ENCODE measurements around the gene RIMBP2.

The RIMBP2 gene

DNA sequence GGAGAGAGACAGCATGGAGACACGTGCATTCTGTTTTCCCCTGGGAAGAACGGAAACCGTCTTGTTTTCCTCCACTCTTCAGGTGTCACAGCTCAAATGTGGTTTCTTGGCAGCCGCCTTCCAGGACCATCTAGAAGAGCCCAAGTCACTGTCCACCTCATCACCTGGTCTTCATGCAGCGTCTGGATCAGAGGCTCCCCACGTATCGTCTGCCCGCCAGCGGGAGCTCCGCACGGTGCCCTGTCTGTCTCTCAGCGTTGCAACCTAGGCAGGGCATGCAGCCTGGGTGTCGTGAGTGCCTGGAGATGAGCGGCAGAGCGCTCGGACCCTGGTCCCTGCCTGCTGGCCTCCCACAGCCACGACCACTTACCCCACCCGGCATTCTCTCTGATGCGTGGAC lies 260.9 kb downstream of the RIMBP2 start:
- WGBS, 2 experiments = 89 to 92% methylated on average over 19 of the region's 19 CpGs
- Histone ChIP-seq H3K27ac (ENCODE audit: insufficient read depth, low read depth, low read length, poor library complexity, severe bottlenecking) (no peak overlapping the region), H3K4me3 (ENCODE audit: insufficient read depth, low read depth, low read length) (no peak overlapping the region), H3K9me3 (ENCODE audit: control insufficient read depth, low read length) (no peaks in the 10 kb centered on the region), H3K36me3 (ENCODE audit: control insufficient read depth, insufficient read depth, low read length) (no peaks in the 10 kb centered on the region), H3K27me3 (ENCODE audit: control insufficient read depth, insufficient read depth, low read length, poor library complexity, severe bottlenecking) (no peaks in the 10 kb centered on the region), H3K4me1 (ENCODE audit: control insufficient read depth, insufficient read depth, low read length) (no peaks in the 10 kb centered on the region)

DNA sequence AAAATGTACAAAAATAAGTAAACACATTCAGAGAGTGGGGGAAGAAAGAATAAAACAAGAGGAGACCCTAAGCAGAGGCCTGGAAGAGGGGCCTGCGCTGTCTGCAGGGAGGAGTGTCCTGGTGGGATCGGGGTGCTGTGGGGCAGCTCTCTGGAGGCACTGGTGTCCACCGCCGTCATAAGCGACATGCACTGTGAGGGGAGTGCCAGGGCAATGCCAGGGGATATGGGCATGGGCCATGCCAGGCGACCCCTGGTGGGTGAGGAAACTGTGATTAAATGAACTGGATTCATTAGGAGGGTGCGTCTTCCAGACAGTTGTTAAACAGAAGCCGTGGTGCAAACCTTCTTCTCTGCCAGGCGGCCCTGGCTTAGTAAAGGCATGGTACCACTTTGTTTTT lies 261.8 kb downstream of the RIMBP2 start:
- Histone ChIP-seq H3K9me3 (ENCODE audit: control insufficient read depth, low read length) (no peaks in the 10 kb centered on the region), H3K4me1 (ENCODE audit: control insufficient read depth, insufficient read depth, low read length) (no peaks in the 10 kb centered on the region), H3K36me3 (ENCODE audit: control insufficient read depth, insufficient read depth, low read length) (no peaks in the 10 kb centered on the region), H3K4me3 (ENCODE audit: insufficient read depth, low read depth, low read length) (no peak overlapping the region), H3K27ac (ENCODE audit: insufficient read depth, low read depth, low read length, poor library complexity, severe bottlenecking) (no peak overlapping the region), H3K27me3 (ENCODE audit: control insufficient read depth, insufficient read depth, low read length, poor library complexity, severe bottlenecking) (no peaks in the 10 kb centered on the region)
- WGBS, 2 experiments = 94 to 96% methylated on average over 9 of the region's 9 CpGs

DNA sequence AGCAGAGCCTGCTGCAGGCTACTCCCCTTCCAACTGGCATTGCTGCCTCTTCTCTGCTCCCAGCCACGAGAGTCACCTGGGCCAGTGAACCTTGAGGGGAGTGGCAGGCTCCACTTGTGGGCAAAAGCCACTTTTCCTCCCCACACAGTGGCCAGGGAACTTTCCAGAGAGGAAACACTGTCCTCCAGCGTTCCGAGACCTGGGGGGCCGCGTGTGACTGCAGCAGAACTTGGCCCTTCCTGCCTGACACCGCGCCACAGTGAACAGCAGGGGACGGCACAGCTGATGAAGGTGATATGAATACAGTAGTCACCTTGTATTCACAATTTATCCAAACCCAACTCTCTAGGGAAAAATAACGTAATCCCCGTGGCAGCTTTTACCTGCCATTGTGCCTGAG lies 263.6 kb downstream of the RIMBP2 start:
- H3K9me3 ChIP-seq (ENCODE audit: control insufficient read depth, low read length) = no peaks in the 10 kb centered on the region
- H3K4me3 ChIP-seq (ENCODE audit: insufficient read depth, low read depth, low read length) = no peak overlapping the region
- H3K27me3 ChIP-seq (ENCODE audit: control insufficient read depth, insufficient read depth, low read length, poor library complexity, severe bottlenecking) = no peaks in the 10 kb centered on the region
- no peaks in the 10 kb centered on the region for H3K36me3 ChIP-seq (ENCODE audit: control insufficient read depth, insufficient read depth, low read length)
- no peak overlapping the region for H3K27ac ChIP-seq (ENCODE audit: insufficient read depth, low read depth, low read length, poor library complexity, severe bottlenecking)
- 90 to 95% methylated on average over 10 of the region's 10 CpGs for WGBS, 2 experiments
- H3K4me1 ChIP-seq (ENCODE audit: control insufficient read depth, insufficient read depth, low read length) = no peaks in the 10 kb centered on the region

DNA sequence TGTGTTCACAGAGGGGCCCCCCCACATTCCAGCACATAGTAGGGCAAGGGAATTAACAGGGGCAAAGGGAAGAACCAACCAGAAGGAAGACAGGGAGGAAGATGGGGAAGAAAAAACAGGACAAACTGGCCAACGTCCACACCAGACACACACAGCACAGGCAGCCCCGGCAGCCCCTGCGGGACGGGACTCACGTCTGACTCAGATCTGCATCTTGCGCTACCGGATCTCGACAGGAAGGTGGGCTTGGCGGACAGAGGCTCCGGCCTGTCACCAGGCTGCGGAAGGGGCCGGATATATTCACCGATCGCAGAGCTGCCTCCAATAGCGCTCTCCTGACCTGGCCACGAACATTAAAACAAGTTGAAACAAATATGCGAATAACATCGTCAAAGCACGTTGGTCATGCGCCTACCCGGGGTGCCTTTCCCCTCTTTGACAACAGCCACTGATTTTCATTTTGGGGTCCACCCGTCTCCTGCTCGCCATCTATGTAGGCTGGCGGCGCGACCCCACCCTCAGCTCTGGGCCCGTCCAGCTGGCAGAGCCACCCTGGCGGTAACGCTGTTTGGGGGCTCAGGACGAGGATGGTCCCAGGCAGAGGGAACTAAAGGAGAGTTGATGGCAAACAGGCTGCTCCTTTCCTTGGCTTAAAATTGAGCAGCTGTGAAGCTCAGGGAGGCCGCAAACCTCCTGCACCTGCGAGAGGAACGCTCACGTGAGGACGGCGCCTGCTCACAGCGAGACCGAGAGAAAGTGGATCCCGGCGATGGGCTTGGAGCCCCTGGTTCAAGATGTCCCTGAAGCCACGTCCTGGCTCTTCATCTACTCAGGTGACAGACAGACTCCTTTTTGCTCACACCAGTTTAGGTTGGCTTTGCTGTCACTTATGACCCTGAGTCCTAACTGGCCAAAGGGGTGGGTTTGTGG lies 264.8 kb downstream of the RIMBP2 start:
- H3K9me3 ChIP-seq (ENCODE audit: control insufficient read depth, low read length) = no peaks in the 10 kb centered on the region
- WGBS, 2 experiments = 95% methylated on average over 41 of the region's 41 CpGs
- no peaks in the 10 kb centered on the region for H3K4me1 ChIP-seq (ENCODE audit: control insufficient read depth, insufficient read depth, low read length)
- H3K4me3 ChIP-seq (ENCODE audit: insufficient read depth, low read depth, low read length) = no peak overlapping the region
- no peak overlapping the region for H3K27ac ChIP-seq (ENCODE audit: insufficient read depth, low read depth, low read length, poor library complexity, severe bottlenecking)
- H3K27me3 ChIP-seq (ENCODE audit: control insufficient read depth, insufficient read depth, low read length, poor library complexity, severe bottlenecking) = no peaks in the 10 kb centered on the region
- H3K36me3 ChIP-seq (ENCODE audit: control insufficient read depth, insufficient read depth, low read length) = no peaks in the 10 kb centered on the region

DNA sequence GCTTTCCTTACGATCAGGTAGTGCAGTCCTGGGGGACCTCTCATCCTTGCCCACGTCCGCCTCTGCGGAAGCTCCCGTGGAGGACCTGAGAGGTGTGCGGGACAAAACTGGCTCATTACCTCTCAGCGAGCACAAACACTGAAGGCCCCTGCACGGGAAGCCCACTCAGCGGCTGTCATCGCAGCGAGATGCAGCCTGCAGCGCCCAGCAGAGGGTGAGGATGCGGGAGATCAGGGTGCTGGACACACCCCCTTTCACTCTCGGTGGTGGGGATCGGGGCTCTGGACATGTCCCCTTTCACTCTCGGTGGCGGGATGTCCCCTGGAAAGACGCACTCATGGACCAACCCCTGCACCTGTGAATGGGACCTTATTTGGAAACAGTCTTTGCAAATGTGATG lies 266.8 kb downstream of the RIMBP2 start:
- no peaks in the 10 kb centered on the region for H3K27me3 ChIP-seq (ENCODE audit: control insufficient read depth, insufficient read depth, low read length, poor library complexity, severe bottlenecking)
- H3K9me3 ChIP-seq (ENCODE audit: control insufficient read depth, low read length) = no peaks in the 10 kb centered on the region
- no peaks in the 10 kb centered on the region for H3K4me1 ChIP-seq (ENCODE audit: control insufficient read depth, insufficient read depth, low read length)
- no peak overlapping the region for H3K27ac ChIP-seq (ENCODE audit: insufficient read depth, low read depth, low read length, poor library complexity, severe bottlenecking)
- H3K36me3 ChIP-seq (ENCODE audit: control insufficient read depth, insufficient read depth, low read length) = no peaks in the 10 kb centered on the region
- H3K4me3 ChIP-seq (ENCODE audit: insufficient read depth, low read depth, low read length) = no peak overlapping the region
- WGBS, 2 experiments = 85 to 87% methylated on average over 18 of the region's 18 CpGs

DNA sequence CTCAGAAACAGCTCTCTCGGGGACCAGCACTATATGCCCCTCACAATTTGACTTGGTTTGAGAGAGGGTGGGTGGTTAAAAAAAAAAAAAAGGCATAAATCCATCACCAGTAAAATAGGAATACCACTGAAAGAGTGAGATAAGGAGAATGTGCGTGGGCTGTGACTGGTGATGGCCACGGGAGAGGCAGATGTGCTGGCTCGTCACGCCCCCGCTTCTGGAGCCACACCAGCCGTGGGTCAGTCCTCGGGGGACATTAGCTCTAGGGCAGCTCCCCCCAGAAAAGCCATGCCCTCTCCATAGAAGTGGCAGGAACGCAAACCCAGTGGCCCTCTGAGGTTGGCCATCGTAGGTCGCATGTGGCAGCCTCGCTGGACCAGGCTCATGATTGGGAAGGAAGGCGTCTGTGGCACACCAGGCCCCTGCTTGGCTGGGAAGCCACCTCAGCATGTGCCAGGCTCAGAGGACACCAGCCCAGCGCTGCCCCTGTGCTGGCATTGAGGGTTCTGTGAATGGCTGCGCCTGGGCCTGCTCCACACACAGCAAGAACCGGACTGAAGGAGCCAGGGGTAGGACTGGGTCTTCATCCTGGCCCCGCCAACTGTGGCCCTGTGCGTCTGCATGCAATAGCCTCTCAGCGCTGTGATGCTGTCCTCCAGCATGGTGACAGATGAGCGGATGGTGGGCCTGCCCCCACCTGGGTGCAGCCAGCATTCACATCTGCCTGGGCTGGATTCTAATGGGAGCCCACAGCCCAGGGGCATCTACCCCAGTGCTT lies 267.9 kb downstream of the RIMBP2 start:
- Histone ChIP-seq H3K36me3 (ENCODE audit: control insufficient read depth, insufficient read depth, low read length) (no peaks in the 10 kb centered on the region), H3K9me3 (ENCODE audit: control insufficient read depth, low read length) (no peaks in the 10 kb centered on the region), H3K4me3 (ENCODE audit: insufficient read depth, low read depth, low read length) (no peak overlapping the region), H3K4me1 (ENCODE audit: control insufficient read depth, insufficient read depth, low read length) (no peaks in the 10 kb centered on the region), H3K27ac (ENCODE audit: insufficient read depth, low read depth, low read length, poor library complexity, severe bottlenecking) (no peak overlapping the region), H3K27me3 (ENCODE audit: control insufficient read depth, insufficient read depth, low read length, poor library complexity, severe bottlenecking) (no peaks in the 10 kb centered on the region)
- WGBS, 2 experiments = 94 to 95% methylated on average over 19 to 20 of the region's 20 CpGs

DNA sequence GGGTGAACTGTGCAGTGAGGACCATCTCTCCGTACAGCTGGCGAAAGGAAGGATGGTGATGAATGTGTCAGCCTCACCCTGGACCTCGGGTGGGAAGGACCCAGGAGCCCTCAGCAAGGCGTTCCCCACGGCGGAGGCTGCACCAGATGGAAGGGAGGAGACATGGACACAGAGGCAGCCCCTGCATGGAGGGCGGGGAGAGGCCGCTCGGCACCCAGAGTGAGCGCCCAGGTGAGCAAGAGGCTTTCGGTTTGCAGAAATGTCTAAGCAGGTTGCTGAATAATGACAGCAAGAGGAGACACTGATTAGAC lies 268.5 kb downstream of the RIMBP2 start:
- WGBS, 2 experiments = 93 to 95% methylated on average over 11 of the region's 11 CpGs
- H3K27me3 ChIP-seq (ENCODE audit: control insufficient read depth, insufficient read depth, low read length, poor library complexity, severe bottlenecking) = no peaks in the 10 kb centered on the region
- no peaks in the 10 kb centered on the region for H3K9me3 ChIP-seq (ENCODE audit: control insufficient read depth, low read length)

DNA sequence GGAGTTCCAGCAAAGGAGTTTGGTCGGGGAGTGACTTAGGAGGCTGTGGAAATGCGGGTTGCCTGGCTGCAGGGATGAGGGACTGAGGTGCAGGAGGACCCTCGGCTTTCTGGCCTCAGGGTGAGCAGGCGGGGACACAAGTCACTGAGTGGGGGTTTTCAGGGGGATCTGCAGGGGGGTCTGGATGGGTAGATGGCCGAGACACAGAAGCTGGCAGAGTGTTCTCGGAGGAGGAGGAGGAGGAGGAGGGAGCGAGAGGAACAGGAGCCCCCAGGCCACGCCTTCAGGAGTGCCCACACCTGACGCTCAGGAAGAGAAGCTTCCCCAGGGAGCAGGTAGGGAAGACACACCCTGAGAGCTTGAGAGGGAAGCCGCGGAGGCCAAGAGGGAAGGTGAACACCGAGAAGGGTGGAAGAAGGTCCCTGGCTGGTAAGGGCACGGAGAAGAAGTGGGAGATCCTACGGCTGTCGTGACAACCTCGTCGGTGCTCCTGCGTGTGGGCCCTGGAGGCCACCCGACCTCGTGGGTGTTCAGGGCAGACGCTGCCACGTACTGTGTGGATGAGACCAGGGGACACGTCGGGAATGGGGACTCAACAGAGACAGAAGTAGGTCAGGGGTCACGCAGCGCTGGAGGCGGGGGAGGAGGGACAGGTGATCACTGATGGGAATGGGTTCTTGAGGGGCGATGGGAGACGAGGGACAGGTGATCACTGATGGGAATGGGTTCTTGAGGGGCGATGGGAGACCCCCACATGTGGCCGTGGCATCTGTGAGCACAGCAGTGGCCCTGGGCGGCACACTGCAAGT lies 269.0 kb downstream of the RIMBP2 start:
- Histone ChIP-seq H3K4me1 (ENCODE audit: control insufficient read depth, insufficient read depth, low read length) (no peaks in the 10 kb centered on the region), H3K27me3 (ENCODE audit: control insufficient read depth, insufficient read depth, low read length, poor library complexity, severe bottlenecking) (no peaks in the 10 kb centered on the region), H3K27ac (ENCODE audit: insufficient read depth, low read depth, low read length, poor library complexity, severe bottlenecking) (no peak overlapping the region), H3K36me3 (ENCODE audit: control insufficient read depth, insufficient read depth, low read length) (no peaks in the 10 kb centered on the region), H3K4me3 (ENCODE audit: insufficient read depth, low read depth, low read length) (no peak overlapping the region), H3K9me3 (ENCODE audit: control insufficient read depth, low read length) (no peaks in the 10 kb centered on the region)
- WGBS, 2 experiments = 92 to 93% methylated on average over 32 of the region's 32 CpGs

More for the DNA sequence above, 268.5 kb downstream of the RIMBP2 start:
- H3K27ac ChIP-seq (ENCODE audit: insufficient read depth, low read depth, low read length, poor library complexity, severe bottlenecking) = no peak overlapping the region
- no peaks in the 10 kb centered on the region for H3K4me1 ChIP-seq (ENCODE audit: control insufficient read depth, insufficient read depth, low read length)
- no peak overlapping the region for H3K4me3 ChIP-seq (ENCODE audit: insufficient read depth, low read depth, low read length)
- H3K36me3 ChIP-seq (ENCODE audit: control insufficient read depth, insufficient read depth, low read length) = no peaks in the 10 kb centered on the region

DNA sequence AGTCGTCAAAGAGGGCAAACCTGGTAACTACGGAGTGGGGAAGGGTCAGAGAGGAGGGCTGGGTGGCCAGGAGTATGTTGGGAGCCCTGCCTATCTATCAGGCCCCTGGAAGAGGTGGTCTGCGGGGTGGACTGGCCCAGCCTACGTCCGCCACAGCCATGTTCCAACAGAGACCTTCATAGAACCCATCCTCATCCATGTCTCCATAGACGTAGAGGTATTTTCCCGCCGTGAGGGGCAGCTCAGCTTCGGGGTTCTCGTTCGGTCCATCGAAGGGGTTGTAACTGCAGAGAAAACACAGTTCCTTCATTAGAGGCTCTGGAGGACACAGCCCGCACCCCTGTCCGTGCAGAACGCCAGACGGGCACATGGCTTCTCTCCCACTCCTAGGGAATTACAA lies 271.1 kb downstream of the RIMBP2 start:
- Histone ChIP-seq H3K9me3 (ENCODE audit: control insufficient read depth, low read length) (no peaks in the 10 kb centered on the region), H3K27me3 (ENCODE audit: control insufficient read depth, insufficient read depth, low read length, poor library complexity, severe bottlenecking) (no peaks in the 10 kb centered on the region), H3K4me1 (ENCODE audit: control insufficient read depth, insufficient read depth, low read length) (no peaks in the 10 kb centered on the region), H3K4me3 (ENCODE audit: insufficient read depth, low read depth, low read length) (no peak overlapping the region), H3K36me3 (ENCODE audit: control insufficient read depth, insufficient read depth, low read length) (no peaks in the 10 kb centered on the region), H3K27ac (ENCODE audit: insufficient read depth, low read depth, low read length, poor library complexity, severe bottlenecking) (no peak overlapping the region)
- 94 to 96% methylated on average over 16 of the region's 16 CpGs for WGBS, 2 experiments

DNA sequence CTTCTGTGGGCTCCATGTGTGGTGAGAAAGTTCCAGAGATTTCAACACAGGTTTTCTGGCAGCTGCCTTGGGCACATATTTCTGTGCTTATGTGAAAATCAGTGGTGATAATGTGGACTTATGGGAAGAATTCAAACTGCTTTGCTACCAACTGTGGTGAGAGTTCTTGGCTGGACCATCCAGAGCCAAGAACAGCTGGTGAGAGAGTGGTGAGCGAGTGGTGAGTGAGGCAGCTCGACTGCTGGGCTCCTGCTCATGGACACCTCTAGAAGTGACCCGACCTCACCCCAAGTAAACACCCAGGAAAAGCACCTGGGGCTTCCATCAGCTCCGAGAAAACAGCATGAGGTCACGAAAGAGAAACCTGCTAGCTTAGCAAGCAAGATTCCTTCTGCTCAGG lies 272.0 kb downstream of the RIMBP2 start:
- Histone ChIP-seq H3K4me3 (ENCODE audit: insufficient read depth, low read depth, low read length) (no peak overlapping the region), H3K36me3 (ENCODE audit: control insufficient read depth, insufficient read depth, low read length) (no peaks in the 10 kb centered on the region), H3K27me3 (ENCODE audit: control insufficient read depth, insufficient read depth, low read length, poor library complexity, severe bottlenecking) (no peaks in the 10 kb centered on the region), H3K27ac (ENCODE audit: insufficient read depth, low read depth, low read length, poor library complexity, severe bottlenecking) (no peak overlapping the region), H3K9me3 (ENCODE audit: control insufficient read depth, low read length) (no peaks in the 10 kb centered on the region), H3K4me1 (ENCODE audit: control insufficient read depth, insufficient read depth, low read length) (no peaks in the 10 kb centered on the region)
- 77 to 78% methylated on average over 5 of the region's 5 CpGs for WGBS, 2 experiments

All from ectodermal cell (in vitro differentiated cells).